Inferior parietal cortex (tissue), 1 donor: ENCODE measurements around the gene PIK3R6.
A peak's percentile ranks its signal among the peaks of the same experiment; 100 is the strongest.

Experiments used
- DNase-seq: peaks from one replicate; pipeline ENCODE4 v3.0.0-alpha.2; 2016; ENCODE audit errors: extremely low spot score

Gene PIK3R6

GRCh38 chr17:8855477-8856204 is 11.8 kb downstream of the PIK3R6 start:
- peak; percentile 29 for DNase-seq

DNA sequence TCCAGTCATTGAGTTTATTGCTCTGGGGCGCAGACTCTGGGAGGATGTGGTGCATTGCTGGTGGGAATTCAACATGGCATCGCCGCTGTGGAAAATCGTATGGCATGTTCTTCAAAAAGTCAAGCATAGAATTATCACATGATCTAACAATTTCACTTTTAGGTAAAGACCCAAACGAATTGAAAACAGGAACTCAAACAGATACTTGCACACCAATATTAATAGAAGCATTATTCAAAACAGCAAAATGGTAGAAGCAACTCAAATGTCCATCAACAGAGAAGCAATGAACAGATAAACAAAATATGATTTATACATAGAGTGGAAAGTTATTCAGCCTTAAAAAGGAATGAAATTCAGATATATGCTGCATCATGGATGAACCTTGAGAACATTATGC is 15.9 kb downstream of the PIK3R6 start:
- DNase-seq: no peak

- no peak for DNase-seq
These were observed 18.0 kb downstream of the PIK3R6 start for GRCh38 chr17:8849311-8850041.

GRCh38 chr17:8847891-8848290 is 19.6 kb downstream of the PIK3R6 start:
- no peak for DNase-seq

DNA sequence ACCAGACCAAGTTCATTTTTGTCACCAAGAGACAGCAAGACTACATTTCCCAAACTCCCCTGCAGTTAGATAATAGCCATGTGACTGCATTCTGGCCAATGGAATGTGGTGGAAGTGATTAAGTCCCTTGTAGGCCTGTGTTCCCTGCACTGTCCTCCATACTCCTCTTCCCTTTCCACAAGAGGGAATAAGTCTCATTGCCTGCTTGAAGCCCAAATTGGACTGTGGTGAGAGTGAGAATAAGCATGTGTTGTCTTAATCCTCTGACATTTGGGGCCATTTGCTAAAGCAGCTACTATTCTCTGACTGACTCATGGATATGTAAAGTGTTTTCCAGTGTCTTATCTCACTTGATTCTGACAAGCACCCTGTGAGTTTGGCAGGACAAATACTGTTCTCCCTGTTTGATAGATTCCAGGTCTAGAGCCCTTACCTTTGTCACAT is 20.7 kb downstream of the PIK3R6 start:
- peak; percentile 6 for DNase-seq

DNA sequence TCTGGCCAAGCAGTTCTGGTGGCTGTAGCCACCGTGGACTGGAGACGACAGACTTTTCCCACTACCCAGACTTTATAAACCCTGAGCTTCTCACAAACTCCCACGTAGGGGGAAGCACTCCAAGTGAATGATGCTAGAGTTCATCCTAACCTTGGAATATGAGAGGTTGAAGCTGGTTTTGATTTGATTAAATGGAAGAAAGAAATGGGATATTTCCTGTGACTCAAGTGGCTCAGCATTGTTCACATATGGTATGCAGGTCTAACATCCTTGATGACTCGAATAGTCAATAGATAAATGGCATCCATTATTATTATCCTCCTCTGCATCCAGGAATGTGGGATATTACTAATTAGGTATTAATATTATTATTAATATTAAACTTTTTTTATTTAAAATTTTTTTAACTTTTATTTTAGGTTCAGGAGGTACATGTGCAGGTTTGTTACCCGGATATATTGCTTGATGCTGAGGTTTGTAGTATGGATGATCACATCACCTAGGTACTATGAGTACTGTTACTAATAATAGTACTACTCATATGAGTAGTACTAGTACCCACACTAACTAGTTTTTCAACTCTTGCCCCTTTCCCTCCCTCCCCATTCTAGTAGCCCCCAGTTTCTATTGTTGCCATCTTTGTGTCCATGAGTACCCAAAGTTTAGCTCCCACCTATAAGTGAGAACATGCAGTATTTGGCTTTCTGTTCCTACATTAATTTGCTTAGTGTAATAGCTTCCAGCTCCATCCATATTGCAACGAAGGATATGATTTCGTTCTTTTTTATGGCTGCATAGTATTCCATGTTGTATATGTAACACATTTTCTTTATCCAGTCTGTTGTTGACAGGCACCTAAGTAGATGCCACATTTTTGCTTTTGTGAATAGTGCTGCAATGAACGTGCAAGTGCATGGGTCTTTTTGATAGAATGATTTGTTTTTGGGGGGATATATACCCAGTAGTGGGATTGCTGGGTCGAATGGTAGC is 22.9 kb downstream of the PIK3R6 start:
- no peak for DNase-seq

DNA sequence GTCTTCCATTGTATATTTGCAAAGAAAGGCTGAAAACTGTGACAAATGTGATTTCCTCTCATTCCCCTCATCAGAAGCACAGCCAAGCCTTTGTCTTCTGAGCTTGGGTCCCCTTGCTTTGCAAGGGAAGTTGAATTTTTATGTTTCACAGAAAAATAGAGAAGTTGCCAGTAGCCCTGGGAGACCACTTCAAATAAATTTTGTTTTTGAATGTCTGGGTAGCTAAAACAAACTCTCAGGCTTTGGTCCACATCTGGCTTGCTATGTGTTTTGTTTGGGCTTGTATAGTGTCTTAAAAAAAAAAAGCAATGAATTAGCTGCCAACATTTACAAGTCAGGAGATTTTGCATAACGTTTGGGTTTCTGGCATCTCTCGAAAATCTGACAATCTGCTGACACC is 24.1 kb downstream of the PIK3R6 start:
- DNase-seq: no peak

GRCh38 chr17:8841844-8842243 is 25.6 kb downstream of the PIK3R6 start:
- DNase-seq: no peak

DNA sequence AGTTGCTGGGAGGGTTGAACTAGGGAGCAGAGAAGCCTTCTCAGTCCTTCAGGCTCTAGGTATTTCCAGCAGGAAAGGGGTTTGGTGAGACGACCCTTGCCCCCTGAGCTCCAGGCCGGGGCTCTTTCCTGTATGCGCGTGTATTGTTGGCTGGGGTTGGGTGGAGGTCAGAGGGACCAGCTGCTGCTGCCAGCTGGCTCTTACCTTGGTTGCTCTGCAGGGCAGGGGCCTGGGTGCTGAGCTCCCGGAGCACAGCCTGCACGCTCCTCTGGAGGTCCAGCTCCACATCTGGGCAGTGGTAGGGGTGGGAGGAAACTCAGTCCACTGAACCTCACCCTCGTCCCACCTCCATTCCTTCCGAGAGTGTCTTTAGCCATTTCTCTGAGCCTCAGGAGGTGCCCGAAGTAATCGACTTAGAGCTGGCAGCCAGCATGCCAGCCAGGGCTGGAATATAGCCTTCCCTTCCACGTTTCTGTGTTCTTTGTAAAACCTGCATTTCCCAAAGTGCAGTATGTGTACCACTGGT is 28.0 kb downstream of the PIK3R6 start:
- no peak for DNase-seq

DNA sequence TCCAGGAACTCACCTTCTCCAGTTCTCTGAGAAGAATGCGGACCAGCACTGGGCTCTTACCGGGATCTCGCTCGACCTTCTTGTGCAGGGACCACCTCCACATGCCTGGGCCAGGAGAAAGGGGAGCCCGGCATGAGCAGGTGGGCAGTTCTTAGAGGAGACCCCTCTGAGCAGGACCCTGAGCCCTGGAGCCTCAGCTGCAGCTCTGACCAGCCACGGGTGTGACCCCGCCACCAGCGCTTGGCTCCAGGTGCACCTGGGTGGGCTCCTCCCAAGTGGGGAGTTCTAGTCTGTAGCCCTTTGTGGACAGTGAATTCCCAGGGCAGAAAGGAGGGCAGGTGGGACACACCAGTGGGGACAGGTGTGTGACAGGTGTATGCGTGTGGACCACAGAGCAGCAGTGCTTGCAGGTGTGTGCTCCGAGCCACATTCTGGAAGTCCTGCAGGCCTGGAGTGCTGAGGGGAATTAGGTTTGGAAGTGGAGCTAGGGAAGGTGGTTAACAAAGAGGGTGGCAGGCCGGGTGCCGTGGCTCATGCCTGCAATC is 28.9 kb downstream of the PIK3R6 start:
- no peak for DNase-seq

GRCh38 chr17:8837563-8838075 is 29.9 kb downstream of the PIK3R6 start:
- no peak for DNase-seq

- DNase-seq: no peak
These were observed 30.5 kb downstream of the PIK3R6 start for GRCh38 chr17:8836821-8837562.

DNA sequence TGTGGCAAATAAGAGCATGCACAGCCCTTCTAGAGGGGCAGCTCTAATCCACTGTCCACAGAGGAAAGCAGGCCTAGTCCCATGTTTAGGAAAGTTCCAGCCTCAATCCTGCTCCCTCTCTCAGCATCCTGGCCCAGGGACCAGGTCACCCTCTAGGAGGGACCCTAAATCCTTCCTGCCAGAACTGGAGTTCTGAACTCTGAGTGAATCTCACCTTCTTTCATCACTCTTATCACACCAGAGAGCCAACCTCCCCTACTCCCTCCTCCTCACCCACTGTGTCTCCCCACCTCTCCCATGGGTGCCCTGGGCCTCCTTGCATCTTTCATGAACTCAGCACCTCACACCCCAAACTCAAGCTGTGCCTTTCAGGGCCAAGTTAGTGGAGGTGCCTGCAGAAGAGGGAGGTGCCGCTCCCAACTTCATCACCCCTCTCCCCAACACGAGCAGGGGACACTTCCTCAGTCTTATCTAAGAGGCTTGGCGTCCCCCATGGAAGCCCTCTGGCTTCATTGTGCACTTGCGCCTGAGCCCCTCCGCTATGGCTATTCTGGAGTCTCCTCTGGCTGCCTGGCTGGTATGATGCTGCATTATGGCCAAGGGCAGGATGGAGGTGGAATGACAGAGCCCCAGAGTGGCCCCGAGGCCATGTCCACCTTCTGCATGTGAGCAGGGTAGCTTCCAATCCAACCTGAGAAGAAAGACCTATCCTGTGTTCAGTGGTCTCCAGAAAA is 31.7 kb downstream of the PIK3R6 start:
- no peak for DNase-seq

GRCh38 chr17:8835106-8835505 is 32.4 kb downstream of the PIK3R6 start:
- DNase-seq: no peak

GRCh38 chr17:8832711-8833352 is 34.6 kb downstream of the PIK3R6 start:
- DNase-seq: no peak

- DNase-seq: no peak
These were observed 36.1 kb downstream of the PIK3R6 start for GRCh38 chr17:8831234-8831849.

GRCh38 chr17:8830141-8830540 is 37.3 kb downstream of the PIK3R6 start:
- DNase-seq: no peak

- no peak for DNase-seq
These were observed 38.2 kb downstream of the PIK3R6 start for GRCh38 chr17:8829036-8829941.
